Neuron (in vitro differentiated cells): ENCODE results near the gene AK5.

Experiments used
- H2AFZ ChIP-seq: one replicate; pipeline ENCODE4 v1.6.1; 2013; ENCODE audit warnings: low read depth, mild to moderate bottlenecking, inconsistent platforms, low read length, moderate library complexity
- H3K27me3 ChIP-seq: one replicate; pipeline ENCODE4 v1.6.1; 2013; ENCODE audit warnings: low read length; ENCODE audit not compliant: insufficient read depth
- H3K36me3 ChIP-seq: one replicate; pipeline ENCODE4 v1.6.1; 2013; ENCODE audit warnings: low read length; ENCODE audit not compliant: insufficient read depth
- H3K4me1 ChIP-seq: one replicate; pipeline ENCODE4 v1.6.1; 2013; ENCODE audit warnings: low read length; ENCODE audit not compliant: insufficient read depth
- H3K4me3 ChIP-seq: 2 replicates; pipeline ENCODE4 v1.5.1; 2013; ENCODE audit warnings: mild to moderate bottlenecking, low read length, moderate library complexity
- H3K9me3 ChIP-seq: one replicate; pipeline ENCODE4 v1.6.1; 2013; ENCODE audit warnings: low read length

AK5 gene

DNA sequence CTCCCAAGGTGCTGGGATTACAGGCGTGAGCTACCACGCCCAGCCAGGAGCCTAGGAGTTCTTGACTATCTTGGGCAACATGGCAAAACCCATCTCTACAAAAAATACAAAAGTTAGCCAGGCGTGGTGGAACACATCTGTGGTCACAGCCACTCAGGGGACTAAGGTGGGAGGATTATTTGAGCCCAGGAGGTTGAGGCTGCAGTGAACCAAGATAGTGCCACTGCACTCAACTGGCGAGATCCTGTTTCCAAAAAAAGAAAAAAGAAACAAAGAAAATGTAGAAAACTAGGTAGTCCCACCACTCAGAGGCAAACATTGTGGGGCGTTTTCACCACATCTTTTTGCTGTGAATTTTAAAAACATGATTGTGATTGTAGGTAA, 259.3 kb downstream of the AK5 start:
- peaks cover 2% of the 10 kb centered on the region for H3K4me1 ChIP-seq
- no peaks in the 10 kb centered on the region for H3K36me3 ChIP-seq
- H2AFZ ChIP-seq: no peak overlapping the region
- H3K9me3 ChIP-seq: no peaks in the 10 kb centered on the region
- no peaks in the 10 kb centered on the region for H3K27me3 ChIP-seq
- no peak overlapping the region for H3K4me3 ChIP-seq

DNA sequence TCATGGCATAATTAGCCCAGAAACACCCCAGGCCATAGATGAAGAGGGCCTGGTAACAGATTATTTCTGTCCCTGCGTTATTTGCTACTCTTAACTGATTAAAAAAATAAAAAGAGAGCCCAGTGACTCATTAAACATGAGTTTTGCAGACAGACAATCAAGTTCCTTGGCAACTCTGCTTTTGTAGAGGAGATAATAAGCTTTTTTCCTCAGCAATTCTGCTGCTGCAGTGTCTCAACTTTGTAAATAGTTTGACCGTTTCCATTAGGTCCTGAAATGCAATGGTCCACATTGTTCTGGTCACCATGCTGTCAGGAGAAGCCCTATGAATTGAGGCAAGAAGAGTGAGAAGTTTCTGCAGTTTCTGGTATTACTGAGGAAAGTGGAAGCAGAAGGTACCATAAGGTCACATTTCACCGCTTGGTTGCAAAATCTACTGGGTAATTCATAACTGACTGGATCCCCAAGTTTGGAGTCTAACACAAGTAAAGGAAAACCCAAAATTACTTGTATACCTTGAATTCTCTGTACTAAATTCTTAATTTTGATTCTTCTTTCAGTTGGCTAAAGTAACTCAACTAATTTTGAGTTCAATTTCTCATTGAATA, 261.1 kb downstream of the AK5 start:
- Histone ChIP-seq H3K4me3 (no peak overlapping the region), H3K27me3 (no peaks in the 10 kb centered on the region), H3K36me3 (no peaks in the 10 kb centered on the region), H3K9me3 (no peaks in the 10 kb centered on the region), H3K4me1 (peaks cover 2% of the 10 kb centered on the region), H2AFZ (no peak overlapping the region)

DNA sequence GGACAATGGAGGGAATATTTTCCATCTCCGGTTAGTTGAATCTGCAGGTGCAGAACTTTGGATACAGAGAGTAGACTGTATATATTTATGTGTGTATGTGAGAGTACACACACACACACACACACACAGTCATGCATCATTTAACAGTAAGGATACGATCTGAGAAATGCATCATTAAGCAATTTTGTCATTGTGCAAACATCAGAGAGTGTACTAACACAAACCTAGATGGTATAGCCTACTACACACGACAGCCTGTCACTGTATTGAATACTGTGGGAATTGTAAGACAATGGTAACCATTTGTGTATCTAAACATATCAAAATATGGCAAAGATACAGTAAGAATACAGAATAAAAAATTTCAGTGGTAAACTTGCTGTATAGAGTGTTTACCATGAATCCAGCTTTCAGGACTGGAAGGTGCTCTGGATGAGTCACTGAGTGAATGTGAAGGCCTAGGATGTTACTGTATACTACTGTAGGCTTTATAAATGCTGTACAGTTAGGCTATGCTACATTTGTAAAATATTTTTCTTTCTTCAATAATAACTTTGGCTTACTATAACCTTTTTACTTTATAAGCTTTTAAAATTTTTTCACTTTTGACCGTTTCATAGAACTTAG, 262.1 kb downstream of the AK5 start:
- H3K4me1 ChIP-seq: peaks cover 2% of the 10 kb centered on the region
- no peak overlapping the region for H3K4me3 ChIP-seq
- no peaks in the 10 kb centered on the region for H3K9me3 ChIP-seq
- H2AFZ ChIP-seq: no peak overlapping the region
- H3K36me3 ChIP-seq: no peaks in the 10 kb centered on the region
- no peaks in the 10 kb centered on the region for H3K27me3 ChIP-seq

DNA sequence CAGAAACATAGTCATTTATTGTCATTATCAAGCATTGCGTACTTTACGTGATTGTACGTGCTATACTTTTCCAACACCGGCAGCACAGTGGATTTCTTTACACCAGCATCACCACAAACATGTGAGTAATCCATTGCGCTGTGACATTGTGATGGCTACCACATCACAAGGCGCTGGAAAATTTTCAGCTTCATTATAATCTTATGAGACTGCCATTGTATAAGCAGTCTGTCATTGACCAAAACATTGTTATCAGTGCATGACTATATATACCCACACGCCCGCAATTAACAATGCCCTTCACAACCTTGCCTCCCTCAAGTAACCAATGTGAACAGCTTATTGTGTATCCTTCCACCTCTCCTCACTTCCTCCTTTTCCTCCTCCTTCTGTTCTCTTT, 263.0 kb downstream of the AK5 start:
- no peak overlapping the region for H2AFZ ChIP-seq
- no peaks in the 10 kb centered on the region for H3K36me3 ChIP-seq
- no peaks in the 10 kb centered on the region for H3K9me3 ChIP-seq
- H3K27me3 ChIP-seq: no peaks in the 10 kb centered on the region
- no peaks in the 10 kb centered on the region for H3K4me1 ChIP-seq
- H3K4me3 ChIP-seq: no peak overlapping the region

DNA sequence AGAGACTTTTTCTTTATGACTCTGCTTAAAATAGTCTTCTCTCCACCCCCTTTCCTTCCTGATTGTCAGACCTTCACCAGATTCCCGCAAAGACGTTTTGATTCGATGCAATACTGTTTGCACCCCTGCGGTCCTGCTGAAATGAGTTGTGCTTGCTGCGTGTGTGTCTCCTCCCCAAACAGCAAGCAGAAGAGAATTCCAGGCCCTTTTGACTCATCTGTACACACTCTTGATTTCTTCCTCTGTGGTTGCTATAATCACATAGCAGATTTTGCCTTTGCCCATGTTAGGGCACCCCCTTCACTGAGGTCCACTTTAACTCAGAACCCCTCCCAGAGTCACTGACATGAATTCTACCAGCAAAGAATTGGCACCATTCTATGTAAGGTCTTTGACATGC, 264.2 kb downstream of the AK5 start:
- Histone ChIP-seq H3K4me3 (no peak overlapping the region), H3K27me3 (no peaks in the 10 kb centered on the region), H3K4me1 (no peaks in the 10 kb centered on the region), H3K9me3 (no peaks in the 10 kb centered on the region), H2AFZ (no peak overlapping the region), H3K36me3 (no peaks in the 10 kb centered on the region)

DNA sequence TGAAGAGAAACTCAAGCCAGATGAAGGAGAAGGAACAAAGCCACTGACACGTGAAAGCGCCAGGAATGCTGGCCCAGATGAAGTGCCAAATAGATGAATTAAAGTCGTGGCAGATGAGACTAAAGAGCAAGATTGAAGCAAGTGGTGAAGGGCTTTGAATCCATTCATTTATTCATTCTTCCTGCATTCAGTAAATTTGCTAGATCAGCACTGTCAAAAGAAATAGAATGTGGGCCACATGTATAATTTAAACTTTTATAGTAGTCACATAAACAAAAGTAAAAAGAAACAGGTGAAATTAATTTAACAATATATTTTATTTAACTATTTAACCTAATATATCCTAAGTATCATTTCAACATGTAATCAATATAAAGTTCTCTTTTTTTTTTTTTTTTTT, 265.1 kb downstream of the AK5 start:
- Histone ChIP-seq H3K4me1 (no peaks in the 10 kb centered on the region), H3K4me3 (no peak overlapping the region), H3K36me3 (no peaks in the 10 kb centered on the region), H2AFZ (no peak overlapping the region), H3K27me3 (no peaks in the 10 kb centered on the region), H3K9me3 (no peaks in the 10 kb centered on the region)

DNA sequence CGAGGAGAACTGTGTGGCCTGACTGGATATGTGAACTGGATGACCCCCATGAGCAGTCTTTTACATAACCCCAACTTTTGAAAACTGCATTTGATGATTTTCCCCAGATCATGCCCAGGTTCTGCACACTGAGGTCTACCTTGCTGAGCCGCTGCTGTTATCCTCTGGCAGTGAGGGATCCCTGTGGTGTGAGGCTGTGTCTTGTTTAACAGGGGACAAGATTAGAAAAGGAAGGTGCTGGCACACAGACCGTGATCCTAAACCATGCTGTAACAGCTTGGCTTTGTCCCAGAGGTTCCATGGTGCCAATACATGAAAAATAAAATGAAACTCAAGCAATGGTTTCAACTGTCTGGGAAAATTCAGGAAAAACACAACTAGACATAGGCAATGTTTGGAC, 266.5 kb downstream of the AK5 start:
- Histone ChIP-seq H3K27me3 (no peaks in the 10 kb centered on the region), H3K4me1 (no peaks in the 10 kb centered on the region), H3K36me3 (no peaks in the 10 kb centered on the region), H3K9me3 (no peaks in the 10 kb centered on the region), H3K4me3 (no peak overlapping the region), H2AFZ (no peak overlapping the region)

DNA sequence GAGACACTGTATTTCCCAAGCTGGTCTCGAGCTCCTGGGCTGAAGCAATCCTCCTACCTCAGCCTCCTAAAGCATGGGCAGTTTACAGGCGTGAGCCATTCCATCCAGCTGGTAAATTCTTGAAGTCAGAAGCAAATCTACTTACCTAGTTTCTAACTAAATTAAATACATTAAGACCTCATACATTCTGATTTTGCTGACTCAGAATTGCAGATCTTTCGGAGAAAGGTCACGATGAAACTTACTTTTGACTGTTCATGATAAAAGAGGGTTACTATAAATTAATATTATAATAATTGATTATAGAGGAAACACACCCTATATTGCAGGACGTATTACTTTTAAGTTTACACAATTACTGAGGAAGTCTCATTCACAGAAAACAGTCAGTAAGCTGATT, 268.3 kb downstream of the AK5 start:
- H3K4me1 ChIP-seq: no peaks in the 10 kb centered on the region
- H3K36me3 ChIP-seq: no peaks in the 10 kb centered on the region
- no peaks in the 10 kb centered on the region for H3K27me3 ChIP-seq
- H2AFZ ChIP-seq: no peak overlapping the region
- no peaks in the 10 kb centered on the region for H3K9me3 ChIP-seq
- H3K4me3 ChIP-seq: no peak overlapping the region

DNA sequence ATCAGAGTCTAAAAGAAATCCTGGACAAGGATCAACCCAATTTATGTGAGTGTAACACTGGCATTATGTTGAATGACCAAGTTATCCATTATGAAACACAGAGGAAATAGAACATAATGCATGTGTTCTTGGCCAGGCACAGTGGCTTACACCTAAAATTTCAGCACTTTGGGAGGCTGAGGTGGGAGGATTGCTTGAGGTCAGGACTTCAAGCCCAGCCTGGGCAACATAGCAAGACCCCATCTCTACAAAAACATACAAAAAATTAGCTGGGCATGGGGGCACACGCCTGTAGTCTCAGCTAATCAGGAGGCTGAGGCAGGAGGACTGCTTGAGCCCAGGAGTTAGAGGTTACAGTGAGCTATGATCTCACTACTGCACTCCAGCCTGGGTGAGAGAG, 270.8 kb downstream of the AK5 start:
- Histone ChIP-seq H3K4me1 (no peaks in the 10 kb centered on the region), H3K27me3 (no peaks in the 10 kb centered on the region), H2AFZ (no peak overlapping the region), H3K4me3 (no peak overlapping the region), H3K36me3 (no peaks in the 10 kb centered on the region), H3K9me3 (no peaks in the 10 kb centered on the region)

DNA sequence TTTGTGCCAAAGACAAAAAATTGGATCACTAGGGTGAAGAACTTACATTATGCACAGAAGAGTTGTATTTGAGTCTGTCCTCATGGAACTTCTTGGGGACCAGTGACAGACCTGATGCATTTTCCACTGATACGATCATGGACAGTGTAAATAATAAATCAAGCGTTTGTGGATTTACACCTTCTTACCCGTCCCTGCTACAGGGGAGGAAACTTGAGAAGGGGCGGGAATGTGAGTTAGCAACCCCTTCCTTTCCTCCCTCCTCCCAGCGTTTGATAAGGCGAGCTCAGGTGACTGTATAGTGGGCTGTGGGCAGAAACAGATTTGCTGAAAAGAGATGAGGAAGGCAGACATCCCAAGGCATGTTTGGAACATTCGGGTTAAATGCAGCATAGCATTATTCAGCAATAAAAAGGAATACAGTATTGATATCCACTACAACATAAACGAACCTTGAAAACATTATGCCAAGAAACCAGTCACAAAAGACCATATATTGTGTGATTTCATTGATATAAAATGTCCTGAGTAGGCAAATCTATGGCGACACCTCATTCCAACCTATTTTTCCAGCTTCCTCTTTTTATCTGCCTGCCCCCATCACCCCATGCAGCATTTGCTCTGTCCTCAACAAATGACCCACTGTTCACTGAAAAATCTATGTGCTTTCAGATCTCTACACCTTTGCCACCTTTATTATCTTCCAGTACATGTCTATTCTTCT, 271.9 kb downstream of the AK5 start:
- Histone ChIP-seq H3K27me3 (no peaks in the 10 kb centered on the region), H3K4me1 (no peaks in the 10 kb centered on the region), H2AFZ (no peak overlapping the region), H3K36me3 (peaks cover 2% of the 10 kb centered on the region), H3K9me3 (no peaks in the 10 kb centered on the region), H3K4me3 (no peak overlapping the region)

DNA sequence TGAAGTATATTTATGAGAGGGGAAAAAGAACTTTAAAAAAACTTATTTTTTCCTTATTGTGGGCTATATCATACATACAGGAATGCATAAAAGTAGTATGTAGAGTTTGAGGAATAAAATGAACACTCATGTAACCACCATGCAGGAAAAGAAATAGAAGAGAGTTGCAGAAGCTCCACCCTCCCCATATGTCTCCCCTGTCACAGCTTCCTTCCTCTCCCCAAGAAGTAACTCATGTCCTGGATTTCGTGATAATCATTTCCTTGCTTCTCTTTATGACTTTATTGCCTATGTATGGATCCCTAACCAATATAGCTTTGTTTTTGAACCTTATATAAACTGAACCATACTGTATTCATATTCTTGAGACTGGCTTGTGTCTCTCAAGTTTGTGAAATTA, 274.2 kb downstream of the AK5 start:
- no peaks in the 10 kb centered on the region for H3K4me1 ChIP-seq
- no peaks in the 10 kb centered on the region for H3K9me3 ChIP-seq
- no peak overlapping the region for H3K4me3 ChIP-seq
- no peak overlapping the region for H2AFZ ChIP-seq
- H3K27me3 ChIP-seq: no peaks in the 10 kb centered on the region
- peaks cover 5% of the 10 kb centered on the region for H3K36me3 ChIP-seq

DNA sequence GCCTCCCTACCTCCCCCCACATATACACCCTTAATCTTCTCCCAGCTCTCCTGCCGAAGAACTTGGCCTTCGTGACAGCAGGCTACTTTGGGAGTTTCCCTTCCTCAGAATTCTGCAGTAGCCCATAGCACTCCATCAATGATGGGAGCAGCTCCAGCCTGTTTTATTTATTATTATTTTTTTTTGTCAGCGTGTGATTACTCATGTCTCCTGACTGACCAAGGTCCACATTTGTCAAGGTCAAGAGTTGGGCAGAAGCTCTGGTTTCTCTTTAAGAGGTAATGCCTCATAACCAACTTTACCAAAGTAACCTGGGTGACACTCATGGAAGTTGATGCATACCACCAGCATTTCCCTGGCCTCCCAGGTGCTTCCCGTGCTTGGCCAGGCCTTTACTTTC, 275.2 kb downstream of the AK5 start:
- Histone ChIP-seq H3K36me3 (peaks cover 10% of the 10 kb centered on the region), H3K9me3 (no peaks in the 10 kb centered on the region), H2AFZ (no peak overlapping the region), H3K4me3 (no peak overlapping the region), H3K4me1 (no peaks in the 10 kb centered on the region), H3K27me3 (no peaks in the 10 kb centered on the region)

DNA sequence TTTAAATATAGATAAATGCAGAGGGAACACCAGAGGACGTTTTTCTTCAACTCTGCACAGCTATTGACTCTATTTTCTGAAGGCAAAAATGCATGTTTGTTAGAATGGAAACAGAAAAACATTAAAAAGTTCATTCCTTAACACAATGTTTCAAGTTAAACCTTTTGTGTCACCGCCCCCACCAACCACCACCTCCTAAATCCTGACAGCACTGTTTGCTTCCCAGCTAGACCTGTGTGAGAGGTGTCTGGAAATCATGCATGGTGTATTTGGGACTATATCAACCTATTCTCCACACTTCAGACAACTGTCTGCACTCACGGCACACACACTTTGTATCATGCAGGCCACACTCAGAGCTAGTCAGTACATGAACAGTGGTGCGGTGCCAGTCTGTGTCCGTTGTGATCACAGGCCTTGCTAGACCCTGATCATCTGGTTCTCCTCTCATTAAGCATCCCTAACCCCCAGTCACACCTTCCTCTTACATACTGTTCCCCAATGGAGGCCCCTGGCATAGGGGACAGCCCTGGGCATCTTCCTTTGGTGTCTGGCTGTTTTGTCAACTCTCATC, 276.9 kb downstream of the AK5 start:
- no peaks in the 10 kb centered on the region for H3K9me3 ChIP-seq
- H3K4me3 ChIP-seq: no peak overlapping the region
- H3K36me3 ChIP-seq: peaks cover 10% of the 10 kb centered on the region
- H2AFZ ChIP-seq: no peak overlapping the region
- H3K27me3 ChIP-seq: no peaks in the 10 kb centered on the region
- no peaks in the 10 kb centered on the region for H3K4me1 ChIP-seq
